WI38 (cell line): ENCODE results near the gene GLRX.
"Not testable (repeated sequence)": the region's sequence is repeated elsewhere in the genome, so short reads cannot be mapped to it uniquely, and the experiment has no call there.

Experiments used
- H3K4me3 ChIP-seq: 2 replicates; pipeline ENCODE4 v1.5.1; 2011; ENCODE audit warnings: low read depth, mild to moderate bottlenecking, control low read depth, low read length
- CTCF ChIP-seq: IDR thresholded peaks from 2 replicates; pipeline ENCODE4 v1.5.1; 2012; ENCODE audit warnings: low read depth, mild to moderate bottlenecking, control low read depth, low read length

The GLRX gene

GRCh38 chr5:95858661-95859595 is 36.4 kb upstream of the GLRX start:
- peak overlapping the region; percentile 53 for H3K4me3 ChIP-seq

GRCh38 chr5:95858023-95858461 is 35.5 kb upstream of the GLRX start:
- peak overlapping the region; percentile 53 for H3K4me3 ChIP-seq
- TF ChIP-seq CTCF: no peak

More at GRCh38 chr5:95858661-95859595, 36.4 kb upstream of the GLRX start:
- TF ChIP-seq CTCF: peak; percentile 90

GRCh38 chr5:95857185-95857945 is 34.8 kb upstream of the GLRX start:
- no peak for TF ChIP-seq CTCF
- no peak overlapping the region for H3K4me3 ChIP-seq

- H3K4me3 ChIP-seq: no peak overlapping the region
- TF ChIP-seq CTCF: no peak
Measured at GRCh38 chr5:95856501-95856981, 34.0 kb upstream of the GLRX start.

GRCh38 chr5:95853490-95853889 is 31.0 kb upstream of the GLRX start:
- TF ChIP-seq CTCF: no peak
- H3K4me3 ChIP-seq: no peak overlapping the region

GRCh38 chr5:95852567-95852966 is 30.0 kb upstream of the GLRX start:
- no peak overlapping the region for H3K4me3 ChIP-seq
- TF ChIP-seq CTCF: no peak

- not testable (repeated sequence) for H3K4me3 ChIP-seq
Measured at GRCh38 chr5:95851141-95851540, 28.6 kb upstream of the GLRX start.
